GM12878 (cell line): ENCODE results near the gene VEZF1. TPM values are rescaled to one million over a fixed set of nuclear protein-coding genes. Genes with fewer than 3 reads are reported as not detected.

ENCODE experiments used
- CBFB ChIP-seq: IDR thresholded peaks from 2 replicates; pipeline ENCODE4 v1.6.1; 2016; ENCODE audit warnings: antibody characterized with exemption, low read depth
- MAX ChIP-seq: IDR thresholded peaks from 2 replicates; pipeline ENCODE4 v1.6.1; 2012; ENCODE audit warnings: low read depth, low read length, improper control_type of control experiment
- SMAD1 ChIP-seq: fragments of 450-650 bp; IDR thresholded peaks from 2 replicates; pipeline ENCODE4 v1.6.1; 2018; ENCODE audit warnings: mild to moderate bottlenecking, low read depth; ENCODE audit not compliant: partially characterized antibody
- ZNF384 ChIP-seq: IDR thresholded peaks from 2 replicates; pipeline ENCODE4 v1.6.1; 2012; ENCODE audit warnings: low read depth, mild to moderate bottlenecking, low read length, improper control_type of control experiment, borderline replicate concordance
- polyA plus RNA-seq, 11 experiments: library from polyadenylated mRNA; depleted of rRNA in 4 of 11; unstranded in 6 of 11; stranded (reverse) in 5 of 11; fragments of >200 nt; fragmentation: Nextera tagmentation in 4 of 11; fragmentation: Illumina TruSeq in 1 of 11; extraction: Ambion mirVana in 4 of 11; extraction: Trizol in 1 of 11; gene quantifications; 1 replicate in 1 of 11; 2 replicates in 10 of 11; pipeline versions ENCODE4 v1.2.1 to v1.2.3, GENCODE V29; 2011 to 2016; ENCODE audit warnings: inconsistent platforms in 2 of 11, missing spikeins in 2 of 11, low read depth in 1 of 11
- small RNA-seq: library from RNA; depleted of rRNA; stranded (forward); fragments of <200 nt; gene quantifications from one replicate; pipeline ENCODE3, GENCODE V24; 2014
- total RNA-seq, 4 experiments: library from RNA; depleted of rRNA in 3 of 4; stranded (reverse); fragments of >200 nt in 3 of 4; fragmentation: Illumina TruSeq in 1 of 4; extraction: Trizol in 1 of 4; gene quantifications; 2 replicates each; pipeline versions ENCODE4 v1.2.1 to v1.2.3, GENCODE V29; 2013 to 2021

VEZF1 gene
- total and polyA plus RNA-seq, 10 of the 15 experiments (the other 5 are each of a cell fraction or from before 2014, with no cell fraction given) = 9.5 to 28.2 (median 20.3) TPM

GRCh38 chr17:57924677-57925076, 63.4 kb downstream of the VEZF1 start (continued):
- TF ChIP-seq SMAD1 (no peak), MAX (no peak), ZNF384 (no peak), CBFB (no peak)

Small RNAs within 50 kb of the gene (small RNA-seq; reads per million reads assigned to genes)
- not detected for gene AC015813.4

Other genes starting within 250 kb of the VEZF1 start
Only the 7 nearest of the 9 such genes appear.
- gene MRPS23, start 138.2 kb downstream of the VEZF1 start, total RNA-seq (2014; rRNA removed) = 52.0 and 65.3 TPM in 2 replicates
- gene MRPS23, start 138.2 kb downstream of the VEZF1 start, total RNA-seq (2014; rRNA removed; fragmentation: Illumina TruSeq; extraction: Trizol) = 74.9 and 87.0 TPM in 2 replicates
- 69.0 and 76.8 TPM in 2 replicates for gene MRPS23, start 138.2 kb downstream of the VEZF1 start, total RNA-seq (2021)
- 76.8 and 84.7 TPM in 2 replicates for gene MRPS23, start 138.2 kb downstream of the VEZF1 start, polyA plus RNA-seq (2011; rRNA removed)
- 51.8 and 75.0 TPM in 2 replicates for gene MRPS23, start 138.2 kb downstream of the VEZF1 start, polyA plus RNA-seq (2014; fragmentation: Illumina TruSeq; extraction: Trizol)
- 100 to 1,000 TPM; 186 to 237 TPM for gene MRPS23, start 138.2 kb downstream of the VEZF1 start, polyA plus RNA-seq (2014; fragmentation: Nextera tagmentation; extraction: Ambion mirVana)
- gene MRPS23, start 138.2 kb downstream of the VEZF1 start, polyA plus RNA-seq (2014; rRNA removed) = 88.9 and 95.3 TPM in 2 replicates
- gene MRPS23, start 138.2 kb downstream of the VEZF1 start, polyA plus RNA-seq (2016; fragmentation: Nextera tagmentation; extraction: Ambion mirVana) = 100 to 1,000 TPM; 116 to 120 TPM
- 2.7 and 2.9 TPM in 2 replicates for gene CUEDC1, start 32.8 kb downstream of the VEZF1 start, total RNA-seq (2014; rRNA removed)
- 4.1 and 6.3 TPM in 2 replicates for gene CUEDC1, start 32.8 kb downstream of the VEZF1 start, total RNA-seq (2014; rRNA removed; fragmentation: Illumina TruSeq; extraction: Trizol)
- 6.6 and 7.4 TPM in 2 replicates for gene CUEDC1, start 32.8 kb downstream of the VEZF1 start, total RNA-seq (2021)
- 0.49 and 0.50 TPM in 2 replicates for gene CUEDC1, start 32.8 kb downstream of the VEZF1 start, polyA plus RNA-seq (2011; rRNA removed)
- 2.4 and 5.6 TPM in 2 replicates for gene CUEDC1, start 32.8 kb downstream of the VEZF1 start, polyA plus RNA-seq (2014; fragmentation: Illumina TruSeq; extraction: Trizol)
- gene CUEDC1, start 32.8 kb downstream of the VEZF1 start, polyA plus RNA-seq (2014; fragmentation: Nextera tagmentation; extraction: Ambion mirVana) = under 1 TPM; 0.24 to 0.80 TPM
- 5.7 and 7.0 TPM in 2 replicates for gene CUEDC1, start 32.8 kb downstream of the VEZF1 start, polyA plus RNA-seq (2014; rRNA removed)
- under 1 TPM; 0.55 to 0.71 TPM for gene CUEDC1, start 32.8 kb downstream of the VEZF1 start, polyA plus RNA-seq (2016; fragmentation: Nextera tagmentation; extraction: Ambion mirVana)
- 386 and 445 TPM in 2 replicates for gene SRSF1, start 19.0 kb upstream of the VEZF1 start, total RNA-seq (2014; rRNA removed)
- gene SRSF1, start 19.0 kb upstream of the VEZF1 start, total RNA-seq (2014; rRNA removed; fragmentation: Illumina TruSeq; extraction: Trizol) = 449 and 474 TPM in 2 replicates
- 429 and 438 TPM in 2 replicates for gene SRSF1, start 19.0 kb upstream of the VEZF1 start, total RNA-seq (2021)
- gene SRSF1, start 19.0 kb upstream of the VEZF1 start, polyA plus RNA-seq (2011; rRNA removed) = 451 and 626 TPM in 2 replicates
- gene SRSF1, start 19.0 kb upstream of the VEZF1 start, polyA plus RNA-seq (2014; fragmentation: Illumina TruSeq; extraction: Trizol) = 377 and 464 TPM in 2 replicates
- 100 to 1,000 TPM; 101 to 104 TPM for gene SRSF1, start 19.0 kb upstream of the VEZF1 start, polyA plus RNA-seq (2014; fragmentation: Nextera tagmentation; extraction: Ambion mirVana)
- 392 and 421 TPM in 2 replicates for gene SRSF1, start 19.0 kb upstream of the VEZF1 start, polyA plus RNA-seq (2014; rRNA removed)
- gene SRSF1, start 19.0 kb upstream of the VEZF1 start, polyA plus RNA-seq (2016; fragmentation: Nextera tagmentation; extraction: Ambion mirVana) = 100 to 1,000 TPM; 387 to 420 TPM
- 10.4 and 12.1 TPM in 2 replicates for gene DYNLL2, start 95.2 kb upstream of the VEZF1 start, total RNA-seq (2014; rRNA removed)
- 7.5 and 7.7 TPM in 2 replicates for gene DYNLL2, start 95.2 kb upstream of the VEZF1 start, total RNA-seq (2014; rRNA removed; fragmentation: Illumina TruSeq; extraction: Trizol)
- gene DYNLL2, start 95.2 kb upstream of the VEZF1 start, total RNA-seq (2021) = 18.9 TPM in 2 replicates
- gene DYNLL2, start 95.2 kb upstream of the VEZF1 start, polyA plus RNA-seq (2011; rRNA removed) = 11.3 and 11.6 TPM in 2 replicates
- gene DYNLL2, start 95.2 kb upstream of the VEZF1 start, polyA plus RNA-seq (2014; fragmentation: Illumina TruSeq; extraction: Trizol) = 19.2 TPM in 2 replicates
- gene DYNLL2, start 95.2 kb upstream of the VEZF1 start, polyA plus RNA-seq (2014; fragmentation: Nextera tagmentation; extraction: Ambion mirVana) = 1 to 10 TPM; 1.9 to 2.8 TPM
- 16.1 and 18.2 TPM in 2 replicates for gene DYNLL2, start 95.2 kb upstream of the VEZF1 start, polyA plus RNA-seq (2014; rRNA removed)
- under 1 TPM; 0.62 to 0.74 TPM for gene DYNLL2, start 95.2 kb upstream of the VEZF1 start, polyA plus RNA-seq (2016; fragmentation: Nextera tagmentation; extraction: Ambion mirVana)
- not detected in 2 replicates for gene OR4D1, start 160.1 kb upstream of the VEZF1 start, total RNA-seq (2014; rRNA removed)
- not detected in 2 replicates for gene OR4D1, start 160.1 kb upstream of the VEZF1 start, total RNA-seq (2014; rRNA removed; fragmentation: Illumina TruSeq; extraction: Trizol)
- gene OR4D1, start 160.1 kb upstream of the VEZF1 start, total RNA-seq (2021) = not detected in 2 replicates
- not detected in 2 replicates for gene OR4D1, start 160.1 kb upstream of the VEZF1 start, polyA plus RNA-seq (2011; rRNA removed)
- not detected in 2 replicates for gene OR4D1, start 160.1 kb upstream of the VEZF1 start, polyA plus RNA-seq (2014; fragmentation: Illumina TruSeq; extraction: Trizol)
- gene OR4D1, start 160.1 kb upstream of the VEZF1 start, polyA plus RNA-seq (2014; fragmentation: Nextera tagmentation; extraction: Ambion mirVana) = not detected
- not detected in 2 replicates for gene OR4D1, start 160.1 kb upstream of the VEZF1 start, polyA plus RNA-seq (2014; rRNA removed)
- not detected for gene OR4D1, start 160.1 kb upstream of the VEZF1 start, polyA plus RNA-seq (2016; fragmentation: Nextera tagmentation; extraction: Ambion mirVana)
- gene OR4D2, start 178.7 kb upstream of the VEZF1 start, total RNA-seq (2014; rRNA removed) = not detected in 2 replicates
- not detected in 2 replicates for gene OR4D2, start 178.7 kb upstream of the VEZF1 start, total RNA-seq (2014; rRNA removed; fragmentation: Illumina TruSeq; extraction: Trizol)
- not detected in 2 replicates for gene OR4D2, start 178.7 kb upstream of the VEZF1 start, total RNA-seq (2021)
- not detected in 2 replicates for gene OR4D2, start 178.7 kb upstream of the VEZF1 start, polyA plus RNA-seq (2011; rRNA removed)
- gene OR4D2, start 178.7 kb upstream of the VEZF1 start, polyA plus RNA-seq (2014; fragmentation: Illumina TruSeq; extraction: Trizol) = not detected in 2 replicates
- under 1 TPM in 1 of 2 experiments, not detected in 1; 0.04 TPM for gene OR4D2, start 178.7 kb upstream of the VEZF1 start, polyA plus RNA-seq (2014; fragmentation: Nextera tagmentation; extraction: Ambion mirVana)
- gene OR4D2, start 178.7 kb upstream of the VEZF1 start, polyA plus RNA-seq (2014; rRNA removed) = not detected in 2 replicates
- gene OR4D2, start 178.7 kb upstream of the VEZF1 start, polyA plus RNA-seq (2016; fragmentation: Nextera tagmentation; extraction: Ambion mirVana) = not detected
- gene EPX, start 204.5 kb upstream of the VEZF1 start, total RNA-seq (2014; rRNA removed) = not detected in 2 replicates
- gene EPX, start 204.5 kb upstream of the VEZF1 start, total RNA-seq (2014; rRNA removed; fragmentation: Illumina TruSeq; extraction: Trizol) = not detected in 2 replicates
- gene EPX, start 204.5 kb upstream of the VEZF1 start, total RNA-seq (2021) = not detected in 2 replicates
- 0.03 TPM in 1 of 2 replicates, not detected in the other for gene EPX, start 204.5 kb upstream of the VEZF1 start, polyA plus RNA-seq (2011; rRNA removed)
- gene EPX, start 204.5 kb upstream of the VEZF1 start, polyA plus RNA-seq (2014; fragmentation: Illumina TruSeq; extraction: Trizol) = not detected in 2 replicates
- not detected for gene EPX, start 204.5 kb upstream of the VEZF1 start, polyA plus RNA-seq (2014; fragmentation: Nextera tagmentation; extraction: Ambion mirVana)
- gene EPX, start 204.5 kb upstream of the VEZF1 start, polyA plus RNA-seq (2014; rRNA removed) = not detected in 2 replicates
- not detected for gene EPX, start 204.5 kb upstream of the VEZF1 start, polyA plus RNA-seq (2016; fragmentation: Nextera tagmentation; extraction: Ambion mirVana)